ENCODE results near the gene TXLNB.
"Not testable (repeated sequence)": the region's sequence is repeated elsewhere in the genome, so short reads cannot be mapped to it uniquely, and the experiment has no call there.

Gene TXLNB

DNA sequence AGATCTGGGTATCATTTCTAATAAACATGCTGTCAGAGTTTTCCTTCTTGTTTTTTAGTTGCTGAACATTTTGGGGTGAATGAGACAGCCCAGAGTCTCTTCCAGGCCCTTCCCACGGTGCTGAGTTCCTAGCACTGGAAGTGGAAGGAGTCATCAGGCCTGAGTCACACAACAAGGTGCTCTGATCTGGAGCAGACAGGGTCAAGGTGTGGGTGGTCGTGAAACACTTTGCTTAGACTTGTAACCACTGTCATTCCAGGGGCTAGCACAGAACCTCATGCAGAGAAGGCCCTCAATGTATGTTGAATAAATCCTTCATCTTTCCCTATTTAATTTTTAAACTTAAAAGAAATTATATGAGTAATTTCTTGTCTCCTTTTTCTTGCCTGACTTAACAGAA, 60.6 kb downstream of the TXLNB start:
- no peak for DNase-seq

DNA sequence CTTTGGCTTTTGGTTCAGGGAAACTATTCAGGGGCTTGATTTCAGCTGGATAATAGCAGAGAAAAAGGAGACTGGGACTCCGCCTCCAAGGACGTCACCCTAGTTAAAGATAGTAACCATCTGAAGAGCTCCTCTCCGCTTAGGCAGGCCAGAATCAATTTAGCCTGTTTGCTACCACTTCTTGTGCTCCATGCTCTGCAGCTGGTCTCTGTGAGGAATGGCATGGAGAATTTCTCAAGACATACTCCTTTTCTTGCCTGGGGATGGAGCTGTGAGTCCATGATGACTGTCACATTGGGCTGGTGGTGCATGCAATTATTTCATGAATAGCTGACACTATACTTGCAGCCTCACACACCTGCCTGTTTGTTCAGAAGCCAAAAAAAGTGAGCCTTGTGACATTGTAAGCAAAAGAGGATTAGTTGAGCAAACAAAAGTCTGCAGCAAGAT, 61.4 kb downstream of the TXLNB start:
- no peak for DNase-seq

DNA sequence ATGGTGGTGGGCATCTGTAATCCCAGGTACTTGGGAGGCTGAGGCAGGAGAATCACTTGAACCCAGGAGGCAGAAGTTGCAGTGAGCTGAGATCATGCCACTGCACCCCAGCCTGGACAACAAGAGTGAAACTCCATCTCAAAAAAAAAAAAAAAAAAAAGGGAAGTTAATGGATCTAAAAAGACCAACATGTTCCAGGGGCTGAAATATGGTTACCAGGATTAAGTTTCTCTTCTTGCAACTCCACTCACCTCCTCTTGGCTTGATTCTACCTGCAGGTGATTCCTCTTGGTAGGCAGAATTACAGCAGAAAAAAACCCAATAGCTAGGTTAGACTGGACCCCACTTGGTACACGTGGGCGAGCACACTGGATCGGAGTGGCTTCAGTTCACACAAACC, 63.4 kb downstream of the TXLNB start:
- not testable (repeated sequence) for DNase-seq

DNA sequence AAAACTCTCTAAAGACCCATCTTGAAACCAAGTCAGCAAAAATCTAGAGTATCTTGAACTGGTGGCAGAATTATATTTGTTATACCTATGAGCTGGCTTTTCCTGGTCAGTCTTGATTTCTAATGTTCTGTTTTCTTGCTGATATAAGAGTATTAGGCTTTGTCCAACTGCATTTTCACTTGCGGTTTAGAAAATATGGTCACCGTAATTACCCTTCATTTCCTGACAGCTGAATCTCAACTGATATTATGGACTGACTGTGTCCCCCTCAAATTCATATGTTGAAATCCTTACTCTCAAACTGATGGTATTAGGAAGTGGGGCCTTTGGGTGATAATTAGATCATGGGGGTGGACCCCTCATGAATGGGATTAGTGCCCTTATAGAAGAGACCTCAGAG, 72.1 kb downstream of the TXLNB start:
- DNase-seq = no peak

DNA sequence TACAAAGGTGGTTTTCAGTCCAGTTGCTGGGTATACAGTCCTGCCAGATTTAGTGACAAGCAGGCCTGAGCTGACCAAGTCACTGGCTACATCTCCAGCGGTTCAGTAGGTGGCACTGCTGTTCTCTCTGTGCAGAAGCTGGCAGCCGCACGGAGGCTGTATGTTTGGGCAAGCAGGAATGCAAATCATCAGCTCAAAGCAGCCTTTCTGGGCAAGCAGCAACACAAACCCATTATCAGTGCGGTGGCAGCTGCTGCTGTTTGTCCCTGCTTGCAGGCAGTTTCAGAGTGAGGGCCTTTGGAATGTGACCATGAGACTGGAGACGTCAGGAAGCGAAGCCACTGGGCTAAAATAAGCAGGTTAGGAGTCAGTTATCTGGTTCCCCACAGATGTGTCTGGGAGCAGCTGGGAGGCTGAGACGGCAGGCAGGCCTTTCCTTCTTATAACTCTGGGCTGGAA, 72.5 kb downstream of the TXLNB start:
- DNase-seq = no peak

DNA sequence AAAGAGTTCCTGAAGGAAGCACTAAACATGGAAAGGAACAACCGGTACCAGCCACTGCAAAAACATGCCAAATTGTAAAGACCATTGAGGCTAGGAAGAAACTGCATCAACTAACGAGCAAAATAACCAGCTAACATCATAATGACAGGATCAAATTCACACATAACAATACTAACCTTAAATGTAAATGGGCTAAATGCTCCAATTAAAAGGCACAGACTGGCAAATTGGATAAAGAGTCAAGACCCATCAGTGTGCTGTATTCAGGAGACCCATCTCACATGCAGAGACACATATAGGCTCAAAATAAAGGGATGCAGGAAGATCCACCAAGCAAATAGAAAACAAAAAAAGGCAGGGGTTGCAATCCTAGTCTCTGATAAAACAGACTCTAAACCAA, 79.3 kb downstream of the TXLNB start:
- not testable (repeated sequence) for DNase-seq

DNA sequence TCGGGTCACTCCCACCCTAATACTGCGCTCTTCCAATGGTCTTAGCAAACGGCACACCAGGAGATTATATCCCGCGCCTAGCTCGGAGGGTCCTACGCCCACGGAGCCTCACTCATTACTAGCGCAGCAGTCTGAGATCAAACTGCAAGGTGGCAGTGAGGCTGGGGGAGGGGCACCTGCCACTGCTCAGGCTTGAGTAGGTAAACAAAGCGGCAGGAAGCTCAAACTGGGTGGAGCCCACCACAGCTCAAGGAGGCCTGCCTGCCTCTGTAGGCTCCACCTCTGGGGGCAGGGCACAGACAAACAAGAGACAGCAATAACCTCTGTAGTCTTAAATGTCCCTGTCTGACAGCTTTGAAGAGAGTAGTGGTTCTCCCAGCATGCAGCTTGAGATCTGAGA, 81.0 kb downstream of the TXLNB start:
- not testable (repeated sequence) for DNase-seq

DNA sequence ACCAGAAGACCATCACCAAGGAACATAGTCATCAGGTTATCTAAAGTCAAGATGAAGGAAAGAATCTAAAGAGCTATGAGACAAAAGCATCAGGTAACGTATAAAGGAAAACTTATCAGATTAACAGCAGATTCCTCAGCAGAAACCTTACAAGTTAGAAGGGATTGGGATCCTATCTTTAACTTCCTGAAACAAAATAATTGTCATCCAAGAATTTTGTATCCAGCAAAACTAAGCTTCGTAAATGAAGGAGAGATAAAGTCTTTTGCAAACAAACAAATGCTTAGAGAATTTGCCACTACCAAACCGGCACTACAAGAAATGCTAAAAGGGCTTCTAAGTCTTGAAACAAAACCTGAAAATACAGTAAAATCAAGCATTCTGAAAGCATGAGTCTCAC, 86.0 kb downstream of the TXLNB start:
- no peak for DNase-seq

DNA sequence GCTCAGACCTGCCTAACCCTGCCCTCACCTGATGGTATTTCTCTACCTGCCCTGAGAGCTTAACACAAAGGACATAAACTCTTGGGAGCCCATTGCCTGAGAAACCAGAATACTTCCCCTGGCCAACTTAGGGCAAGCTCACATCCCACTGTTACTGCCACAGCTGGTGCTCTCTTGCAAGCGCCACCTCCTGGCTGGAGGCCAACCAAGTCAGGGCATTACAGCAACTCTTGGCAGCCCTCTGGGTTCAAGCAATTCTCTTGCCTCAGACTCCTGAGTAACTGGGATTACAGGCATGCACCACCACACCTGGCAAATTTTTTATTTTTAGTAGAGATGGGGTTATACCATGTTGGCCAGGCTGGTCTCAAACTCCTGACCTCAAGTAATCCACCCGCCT, 86.8 kb downstream of the TXLNB start:
- no peak for DNase-seq

DNA sequence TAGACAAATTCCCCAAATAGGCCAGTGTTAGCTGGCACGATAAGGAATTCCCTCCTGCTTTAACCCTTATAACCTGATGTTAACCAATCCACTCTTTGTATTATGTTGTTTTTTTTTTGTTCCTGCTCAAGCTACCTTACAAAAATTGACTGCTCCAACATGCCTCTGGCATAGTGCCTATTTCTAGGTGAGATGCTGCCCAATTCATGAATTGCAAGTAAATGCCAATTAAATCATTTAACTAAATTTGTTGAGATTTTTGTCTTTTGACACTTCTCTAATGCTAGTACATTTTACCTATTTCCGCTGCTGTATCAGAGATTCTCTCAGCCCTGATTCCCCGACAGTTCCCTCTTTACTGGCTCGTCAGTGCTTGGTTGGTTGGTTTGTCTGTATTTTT, 90.4 kb downstream of the TXLNB start:
- DNase-seq = no peak

DNA sequence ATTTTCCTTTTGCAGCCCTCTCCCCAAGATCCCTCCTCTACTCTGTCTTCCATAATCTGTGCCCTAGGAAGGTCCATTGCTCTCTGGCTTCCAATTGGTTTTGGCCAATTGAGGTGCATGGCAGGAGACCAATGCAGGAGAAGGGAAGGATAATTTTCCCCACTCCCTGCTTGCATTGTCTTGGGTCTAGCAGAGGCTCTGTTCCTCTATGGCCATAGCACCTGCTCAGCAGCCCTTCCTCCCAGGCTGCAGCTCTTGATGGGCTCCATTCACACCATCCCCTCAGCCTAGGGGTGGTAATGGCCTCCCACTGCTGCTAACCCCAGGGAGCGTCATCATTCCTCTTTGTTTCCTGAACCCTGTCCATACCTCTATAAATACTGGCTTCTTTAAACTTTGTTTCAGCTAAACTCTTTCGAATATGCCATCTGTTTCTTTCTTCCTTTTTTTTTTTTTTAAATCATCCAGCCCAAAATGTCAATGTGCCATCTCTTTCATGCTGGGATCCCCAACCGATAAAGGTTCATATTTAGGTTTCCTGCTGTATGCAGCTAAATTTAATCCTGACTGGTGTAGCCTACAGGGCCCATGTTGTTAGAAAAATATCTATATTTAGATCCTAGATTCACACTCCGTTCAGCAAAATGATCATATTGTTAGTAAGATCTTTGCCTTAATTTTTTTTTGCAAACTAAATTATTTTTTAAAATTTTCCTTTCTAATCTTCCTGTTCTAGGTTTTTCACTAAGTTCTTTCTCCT, 93.1 kb downstream of the TXLNB start:
- DNase-seq = no peak

DNA sequence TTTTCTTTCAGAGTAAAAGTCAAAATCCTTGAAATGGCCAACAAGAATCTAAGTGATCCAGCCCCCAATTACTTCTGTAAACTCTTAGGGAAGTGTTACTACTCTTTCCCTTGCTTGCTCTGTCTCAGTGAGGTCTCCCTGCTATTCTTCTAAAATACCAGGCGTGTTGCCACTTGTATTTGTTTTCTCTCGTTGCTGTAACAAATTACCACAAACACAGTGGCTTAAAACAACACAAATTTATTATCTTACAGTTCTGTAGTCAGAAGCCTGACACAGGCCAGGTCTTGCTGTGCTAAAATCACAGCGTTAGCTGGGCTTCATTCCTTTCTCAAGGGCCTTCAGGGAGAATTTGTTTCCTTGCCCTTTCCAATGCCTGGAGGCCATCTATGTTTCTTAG, 97.1 kb downstream of the TXLNB start:
- no peak for DNase-seq

All from activated gamma-delta T cell (primary cell).